Right lobe of liver (tissue), 6 donors: ENCODE data around the gene PTPRN2. TPM values are rescaled to one million over a fixed set of nuclear protein-coding genes. Genes with fewer than 3 reads are reported as not detected.
A peak's percentile ranks its signal among the peaks of the same experiment; 100 is the strongest.

Experiments
- ATAC-seq, 4 donors: fragments of 200-7000 bp; cut with Tn5 transposase; one replicate each; pipeline ENCODE4 v1.9.1; 2020; ENCODE audit warnings: mild to moderate bottlenecking in 4 of 4, moderate library complexity in 4 of 4
- DNase-seq, 3 donors: peaks; one replicate each; pipeline ENCODE4 v3.0.0-alpha.2; 2020
- H3K27ac ChIP-seq, 3 donors: fragments of 200-600 bp; one replicate each; pipeline ENCODE4 v1.8.0; 2022
- H3K27me3 ChIP-seq, 2 donors: fragments of 200-600 bp; one replicate each; pipeline ENCODE4 v1.8.0; 2022
- H3K36me3 ChIP-seq, 4 donors: fragments of 200-600 bp; sonication (generic) in 1 of 4; one replicate each; pipeline versions ENCODE4 v1.5.1 to v1.8.0; 2017 to 2022; ENCODE audit warnings: control low read depth in 1 of 4
- H3K4me1 ChIP-seq, 4 donors: fragments of 200-600 bp; sonication (generic) in 1 of 4; one replicate each; pipeline versions ENCODE4 v1.5.1 to v1.8.0; 2017 to 2022; ENCODE audit warnings: control low read depth in 1 of 4
- H3K4me3 ChIP-seq, 3 donors: fragments of 200-600 bp; one replicate each; pipeline ENCODE4 v1.8.0; 2022
- H3K9me3 ChIP-seq, 4 donors: fragments of 200-600 bp; sonication (generic) in 1 of 4; one replicate each; pipeline versions ENCODE4 v1.5.1 to v1.8.0; 2017 to 2022; ENCODE audit warnings: control low read depth in 1 of 4
- CTCF ChIP-seq, 4 donors: fragments of 200-600 bp in 3 of 4; fragments of 450-650 bp in 1 of 4; IDR thresholded peaks; one replicate each; pipeline versions ENCODE4 v1.5.1 to v1.8.0; 2016 to 2022; ENCODE audit warnings: antibody characterized with exemption in 4 of 4, mild to moderate bottlenecking in 2 of 4
- POLR2A ChIP-seq: fragments of 450-650 bp; IDR thresholded peaks from one replicate; pipeline ENCODE4 v1.6.1; 2017; ENCODE audit warnings: antibody characterized with exemption, mild to moderate bottlenecking
- WGBS: methylation state at CpG from one replicate; pipeline ENCODE4 v1.1.6; 2018; ENCODE audit warnings: low coverage, low lambda C conversion rate; ENCODE audit not compliant: insufficient coverage; ENCODE audit errors: missing lambda C conversion rate; 5-methylcytosine and 5-hydroxymethylcytosine counted together
- intact Hi-C, 2 donors: fragments of 100-400 bp; cut with DNase I; formaldehyde crosslinking; loops; one replicate each; pipeline versions ENCODE4 v1.11.2 to v1.14.1; 2022
- total RNA-seq, 6 experiments: library from RNA; depleted of rRNA in 2 of 6; stranded (reverse); fragments of >200 nt in 2 of 6; fragmentation: NEBNext Ultra II Directional in 3 of 6; extraction: Animal tissue kit (Norgen Biotek cat#: 25700) in 3 of 6; gene quantifications; one replicate each; pipeline versions ENCODE4 v1.1.0 to v1.2.4, GENCODE V29; 2016 to 2023
- donor health status: DM: no; HTN: yes; CAD: no.
- donor health status: DM: no; HTN: no; CAD: no.
- donor health status: DM: no; HTN: no; CAD: no.
- donor health status: DM: no; HTN: yes; CAD: no.
- donor health status: DM: no; HTN: yes; CAD: no.

The PTPRN2 gene
- total RNA-seq, 6 experiments from 2014 or later = 0.15 to 0.87 (median 0.67) TPM

GRCh38 chr7:158271646-158272045, 316.0 kb downstream of the PTPRN2 start:
- intact Hi-C loops = no loop called here
- TF ChIP-seq CTCF (IDR thresholded peaks at IDR 0.05) (no peak), POLR2A (no peak)
- 89% methylated on average over 11 of the region's 11 CpGs for WGBS
- Histone ChIP-seq H3K36me3 (no peaks in the 10 kb centered on the region), H3K27ac (no peak overlapping the region), H3K4me1 (no peaks in the 10 kb centered on the region), H3K9me3 (no peaks in the 10 kb centered on the region), H3K27me3 (no peaks in the 10 kb centered on the region), H3K4me3 (no peak overlapping the region)
- DNase-seq (peak in 1 of 3 donors; percentile 20), ATAC-seq (no peak)

- TF ChIP-seq POLR2A (no peak), CTCF (IDR thresholded peaks at IDR 0.05) (no peak)
- DNase-seq = peak in 1 of 3 donors; percentile 41
- ATAC-seq = peak in 1 of 4 donors; percentile 63
Observed at GRCh38 chr7:158270856-158271413, 316.7 kb downstream of the PTPRN2 start.

GRCh38 chr7:158270106-158270775, 317.4 kb downstream of the PTPRN2 start:
- WGBS = 73% methylated on average over 4 of the region's 13 CpGs
- Histone ChIP-seq H3K27me3 (no peaks in the 10 kb centered on the region), H3K4me3 (no peak overlapping the region), H3K9me3 (no peaks in the 10 kb centered on the region), H3K4me1 (no peaks in the 10 kb centered on the region), H3K36me3 (no peaks in the 10 kb centered on the region), H3K27ac (no peak overlapping the region)
- intact Hi-C loops = no loop called here
- peak in 2 of 4 donors; percentile 9 to 13 for ATAC-seq
- TF ChIP-seq CTCF (IDR thresholded peaks at IDR 0.05) = no peak
- no peak for TF ChIP-seq POLR2A
- DNase-seq = peak in 1 of 3 donors; percentile 42

More at GRCh38 chr7:158270856-158271413, 316.7 kb downstream of the PTPRN2 start:
- Histone ChIP-seq H3K27ac (no peak overlapping the region), H3K36me3 (no peaks in the 10 kb centered on the region), H3K4me1 (no peaks in the 10 kb centered on the region), H3K9me3 (no peaks in the 10 kb centered on the region), H3K27me3 (no peaks in the 10 kb centered on the region), H3K4me3 (no peak overlapping the region)
- intact Hi-C loops = no loop called here
- 90% methylated on average over 6 of the region's 9 CpGs for WGBS

GRCh38 chr7:158268816-158269535, 318.6 kb downstream of the PTPRN2 start:
- H3K36me3 ChIP-seq = no peaks in the 10 kb centered on the region
- no peak for TF ChIP-seq CTCF (IDR thresholded peaks at IDR 0.05)
- TF ChIP-seq POLR2A = no peak

More at GRCh38 chr7:158268816-158269535, 318.6 kb downstream of the PTPRN2 start:
- ATAC-seq (no peak), DNase-seq (peak in 1 of 3 donors; percentile 34)
- no peaks in the 10 kb centered on the region for H3K27me3 ChIP-seq
- intact Hi-C loops = no loop called here
- no peak overlapping the region for H3K4me3 ChIP-seq
- 86% methylated on average over 3 of the region's 28 CpGs for WGBS
- peaks cover 0 to 6% (median 3%) of the 10 kb centered on the region in 4 donors for H3K4me1 ChIP-seq
- H3K27ac ChIP-seq = no peak overlapping the region
- H3K9me3 ChIP-seq = no peaks in the 10 kb centered on the region
